Uterus (tissue), 2 donors: ENCODE results near the gene SLC7A7.

ENCODE experiments used
- CTCF ChIP-seq, 4 experiments: fragments of 200-600 bp in 2 of 4; fragments of 450-650 bp in 2 of 4; sonication (generic) in 2 of 4; IDR thresholded peaks; one replicate each; pipeline ENCODE4 v1.5.1; 2016 to 2019; ENCODE audit warnings: antibody characterized with exemption in 4 of 4, mild to moderate bottlenecking in 2 of 4, moderate library complexity in 1 of 4
- POLR2A ChIP-seq, 2 donors: fragments of 450-650 bp; IDR thresholded peaks; one replicate each; pipeline ENCODE4 v1.6.1; 2016; ENCODE audit warnings: antibody characterized with exemption in 2 of 2, mild to moderate bottlenecking in 1 of 2, moderate library complexity in 1 of 2

GRCh38 chr14:22813145-22813544 is 2.1 kb downstream of the SLC7A7 start:
- no peak for TF ChIP-seq CTCF (IDR thresholded peaks at IDR 0.05)
- TF ChIP-seq POLR2A (IDR thresholded peaks at IDR 0.05), result no peak
